ENCODE data around the gene PTPRJ.

GRCh38 chr11:47943721-47944586 is 36.4 kb upstream of the PTPRJ start:
- TF ChIP-seq, protein P1, sequence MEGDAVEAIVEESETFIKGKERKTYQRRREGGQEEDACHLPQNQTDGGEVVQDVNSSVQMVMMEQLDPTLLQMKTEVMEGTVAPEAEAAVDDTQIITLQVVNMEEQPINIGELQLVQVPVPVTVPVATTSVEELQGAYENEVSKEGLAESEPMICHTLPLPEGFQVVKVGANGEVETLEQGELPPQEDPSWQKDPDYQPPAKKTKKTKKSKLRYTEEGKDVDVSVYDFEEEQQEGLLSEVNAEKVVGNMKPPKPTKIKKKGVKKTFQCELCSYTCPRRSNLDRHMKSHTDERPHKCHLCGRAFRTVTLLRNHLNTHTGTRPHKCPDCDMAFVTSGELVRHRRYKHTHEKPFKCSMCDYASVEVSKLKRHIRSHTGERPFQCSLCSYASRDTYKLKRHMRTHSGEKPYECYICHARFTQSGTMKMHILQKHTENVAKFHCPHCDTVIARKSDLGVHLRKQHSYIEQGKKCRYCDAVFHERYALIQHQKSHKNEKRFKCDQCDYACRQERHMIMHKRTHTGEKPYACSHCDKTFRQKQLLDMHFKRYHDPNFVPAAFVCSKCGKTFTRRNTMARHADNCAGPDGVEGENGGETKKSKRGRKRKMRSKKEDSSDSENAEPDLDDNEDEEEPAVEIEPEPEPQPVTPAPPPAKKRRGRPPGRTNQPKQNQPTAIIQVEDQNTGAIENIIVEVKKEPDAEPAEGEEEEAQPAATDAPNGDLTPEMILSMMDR (IDR thresholded peaks at IDR 0.05; ENCODE audit: poor library complexity): no peak
- no peak for TF ChIP-seq EZH2 (IDR thresholded peaks at IDR 0.05; ENCODE audit: borderline replicate concordance)

All from hepatocyte (in vitro differentiated cells).